H9 (cell line): ENCODE data around the gene HS6ST3. TPM values are rescaled to one million over a fixed set of nuclear protein-coding genes. Genes with fewer than 3 reads are reported as not detected.

Source experiments
- DNase-seq: peaks from one replicate; pipeline ENCODE4 v3.0.0-alpha.2; 2017
- H2AFZ ChIP-seq: one replicate; pipeline ENCODE4 v1.6.1; 2013; ENCODE audit warnings: mild to moderate bottlenecking, low read length, control low read depth, moderate library complexity
- H2AK5ac ChIP-seq: 2 replicates; pipeline ENCODE4 v1.6.1; 2013; ENCODE audit warnings: low read length, control low read depth, mixed read lengths; ENCODE audit not compliant: insufficient read length
- H2BK120ac ChIP-seq: one replicate; pipeline ENCODE4 v1.6.1; 2013; ENCODE audit warnings: low read depth, mild to moderate bottlenecking, low read length, control low read depth, inconsistent platforms; ENCODE audit not compliant: poor library complexity, severe bottlenecking
- H2BK12ac ChIP-seq: 2 replicates; pipeline ENCODE4 v1.6.1; 2013; ENCODE audit warnings: low read length, control low read depth, mixed read lengths, low read depth; ENCODE audit not compliant: insufficient read length
- H2BK15ac ChIP-seq: 2 replicates; pipeline ENCODE4 v1.6.1; 2013; ENCODE audit warnings: low read depth, low read length, control low read depth
- H2BK20ac ChIP-seq: one replicate; pipeline ENCODE4 v1.6.1; 2013; ENCODE audit warnings: low read depth, mild to moderate bottlenecking, low read length, control low read depth, inconsistent platforms; ENCODE audit not compliant: poor library complexity, severe bottlenecking
- H2BK5ac ChIP-seq: 2 replicates; pipeline ENCODE4 v1.6.1; 2013; ENCODE audit warnings: low read length, control low read depth, mixed read lengths; ENCODE audit not compliant: insufficient read length
- H3K14ac ChIP-seq: 2 replicates; pipeline ENCODE4 v1.6.1; 2013; ENCODE audit warnings: low read length, control low read depth; ENCODE audit not compliant: insufficient read depth
- H3K18ac ChIP-seq: 2 replicates; pipeline ENCODE4 v1.6.1; 2013; ENCODE audit warnings: low read depth, mild to moderate bottlenecking, mixed read lengths, low read length, control low read depth; ENCODE audit not compliant: insufficient read length
- H3K23ac ChIP-seq: 2 replicates; pipeline ENCODE4 v1.6.1; 2013; ENCODE audit warnings: low read length, control low read depth, mixed read lengths, low read depth; ENCODE audit not compliant: insufficient read length
- H3K23me2 ChIP-seq: 2 replicates; pipeline ENCODE4 v1.6.1; 2013; ENCODE audit warnings: low read depth, mild to moderate bottlenecking, mixed read lengths, low read length, control low read depth; ENCODE audit not compliant: insufficient read length, poor library complexity, severe bottlenecking
- H3K27ac ChIP-seq: 2 replicates; pipeline ENCODE4 v1.5.1; 2013; ENCODE audit warnings: low read length, control low read depth, mixed read lengths, low read depth; ENCODE audit not compliant: insufficient read length
- H3K27me3 ChIP-seq: 2 replicates; pipeline ENCODE4 v1.6.1; 2013; ENCODE audit warnings: low read length, control low read depth, inconsistent platforms; ENCODE audit not compliant: insufficient read depth
- H3K4ac ChIP-seq: 2 replicates; pipeline ENCODE4 v1.6.1; 2013; ENCODE audit warnings: low read depth, mild to moderate bottlenecking, control low read depth, inconsistent platforms, low read length, moderate library complexity
- H3K4me1 ChIP-seq: 2 replicates; pipeline ENCODE4 v1.6.1; 2013; ENCODE audit warnings: low read length, control low read depth, inconsistent platforms; ENCODE audit not compliant: insufficient read depth
- H3K4me2 ChIP-seq: 2 replicates; pipeline ENCODE4 v1.6.1; 2013; ENCODE audit warnings: low read length, control low read depth, mixed read lengths; ENCODE audit not compliant: insufficient read length, insufficient read depth
- H3K56ac ChIP-seq: 2 replicates; pipeline ENCODE4 v1.6.1; 2013; ENCODE audit warnings: low read depth, mild to moderate bottlenecking, mixed read lengths, low read length, control low read depth; ENCODE audit not compliant: insufficient read length
- H3K79me1 ChIP-seq: 2 replicates; pipeline ENCODE4 v1.6.1; 2013; ENCODE audit warnings: low read depth, mild to moderate bottlenecking, moderate library complexity, low read length, control low read depth, inconsistent platforms; ENCODE audit not compliant: insufficient read depth, poor library complexity, severe bottlenecking
- H3K79me2 ChIP-seq: 2 replicates; pipeline ENCODE4 v1.6.1; 2013; ENCODE audit warnings: low read length, control low read depth, inconsistent platforms; ENCODE audit not compliant: insufficient read depth
- H3K9ac ChIP-seq: 2 replicates; pipeline ENCODE4 v1.6.1; 2013; ENCODE audit warnings: low read length, control low read depth, mixed read lengths; ENCODE audit not compliant: insufficient read length; ENCODE audit errors: extremely low read depth
- H3K9me3 ChIP-seq: one replicate; pipeline ENCODE4 v1.6.1; 2013; ENCODE audit warnings: low read depth, low read length, inconsistent platforms; ENCODE audit not compliant: control insufficient read depth
- H3T11ph ChIP-seq: one replicate; pipeline ENCODE4 v1.6.1; 2013; ENCODE audit warnings: mild to moderate bottlenecking, low read length, control low read depth, inconsistent platforms
- H4K20me1 ChIP-seq: one replicate; pipeline ENCODE4 v1.6.1; 2013; ENCODE audit not compliant: control insufficient read depth, insufficient read length, insufficient read depth
- H4K5ac ChIP-seq: 2 replicates; pipeline ENCODE4 v1.6.1; 2013; ENCODE audit warnings: low read depth, mild to moderate bottlenecking, mixed read lengths, low read length, control low read depth; ENCODE audit not compliant: insufficient read length
- H4K8ac ChIP-seq: replicated peaks from 2 replicates; pipeline ENCODE4 v1.6.1; 2013; ENCODE audit warnings: low read length, control low read depth, mixed read lengths, low read depth; ENCODE audit not compliant: insufficient read length
- H4K91ac ChIP-seq: 2 replicates; pipeline ENCODE4 v1.6.1; 2013; ENCODE audit warnings: low read depth, mild to moderate bottlenecking, moderate library complexity, mixed read lengths, low read length, control low read depth; ENCODE audit not compliant: insufficient read length
- H3K27ac Mint-ChIP-seq, 3 experiments: 2 replicates in 2 of 3; 3 replicates in 1 of 3; pipeline ENCODE4 v1.8.0; 2020 to 2021; ENCODE audit warnings: mixed read lengths in 3 of 3, mild to moderate bottlenecking in 1 of 3, moderate library complexity in 1 of 3
- H3K27me3 Mint-ChIP-seq: 2 replicates; pipeline ENCODE4 v1.8.0; 2021; ENCODE audit warnings: low read depth, mild to moderate bottlenecking, moderate library complexity, mixed read lengths
- H3K36me3 Mint-ChIP-seq, 3 experiments: 2 replicates in 2 of 3; 3 replicates in 1 of 3; pipeline ENCODE4 v1.8.0; 2020 to 2021; ENCODE audit warnings: low read depth in 3 of 3, mixed read lengths in 3 of 3; ENCODE audit not compliant: insufficient read depth in 1 of 3
- H3K4me1 Mint-ChIP-seq, 2 experiments: 2 replicates each; pipeline ENCODE4 v1.8.0; 2020; ENCODE audit warnings: mixed read lengths in 2 of 2
- H3K4me3 Mint-ChIP-seq, 2 experiments: 2 replicates in 1 of 2; 3 replicates in 1 of 2; pipeline ENCODE4 v1.8.0; 2020 to 2021; ENCODE audit warnings: mild to moderate bottlenecking in 2 of 2, mixed read lengths in 2 of 2, moderate library complexity in 1 of 2
- H3K9me3 Mint-ChIP-seq, 2 experiments: 2 replicates in 1 of 2; 3 replicates in 1 of 2; pipeline ENCODE4 v1.8.0; 2020; ENCODE audit warnings: mild to moderate bottlenecking in 2 of 2, mixed read lengths in 2 of 2, moderate library complexity in 1 of 2
- CTCF ChIP-seq: fragments of 200-600 bp; sonication (generic); conservative IDR thresholded peaks from 3 replicates; pipeline ENCODE4 v1.8.0; 2021; ENCODE audit warnings: antibody characterized with exemption, mild to moderate bottlenecking
- WGBS: extraction: QIAGEN DNeasy Blood & Tissue Kit; methylation state at CpG from one replicate; pipeline ENCODE4 v1.1.7; 2013; ENCODE audit warnings: missing lambda C conversion rate, low lambda C conversion rate, mixed read lengths; ENCODE audit not compliant: insufficient read length; ENCODE audit errors: extremely low coverage; 5-methylcytosine and 5-hydroxymethylcytosine counted together
- total RNA-seq: library from RNA; stranded (reverse); gene quantifications from 2 replicates; pipeline ENCODE4 v1.2.1, GENCODE V29; 2021

The HS6ST3 gene
- total RNA-seq, 1 experiment from 2014 or later = 0.44 TPM

- Histone ChIP-seq H3K27me3 (no peaks in the 10 kb centered on the region), H3K23ac (no peak overlapping the region), H3T11ph (no peak overlapping the region), H3K79me1 (no peaks in the 10 kb centered on the region), H3K27ac (no peak overlapping the region), H3K56ac (no peak overlapping the region), H3K79me2 (no peaks in the 10 kb centered on the region), H2BK120ac (no peak overlapping the region), H3K18ac (no peak overlapping the region), H3K14ac (no peak overlapping the region), H2AK5ac (no peak overlapping the region), H4K91ac (no peak overlapping the region), H2BK5ac (no peak overlapping the region), H3K9me3 (no peaks in the 10 kb centered on the region), H3K4me1 (no peaks in the 10 kb centered on the region), H4K8ac (no peak overlapping the region), H3K4ac (no peak overlapping the region), H3K23me2 (no peaks in the 10 kb centered on the region), H2AFZ (no peak overlapping the region), H2BK12ac (no peak overlapping the region), H3K4me2 (no peak overlapping the region), H2BK15ac (no peak overlapping the region), H4K20me1 (no peaks in the 10 kb centered on the region), H3K9ac (no peak overlapping the region), H2BK20ac (no peak overlapping the region), H4K5ac (no peak overlapping the region)
- WGBS = no CpG with 5 or more reads among the region's 2 CpGs
- H3K9me3 Mint-ChIP-seq = no peaks in the 10 kb centered on the region
- no peak overlapping the region for H3K4me3 Mint-ChIP-seq
- no peak for DNase-seq
- H3K27ac Mint-ChIP-seq = no peak overlapping the region
- H3K36me3 Mint-ChIP-seq = no peaks in the 10 kb centered on the region
- H3K27me3 Mint-ChIP-seq = no peaks in the 10 kb centered on the region; the same call in none of the 2 replicates
- no peak for TF ChIP-seq CTCF
- no peaks in the 10 kb centered on the region for H3K4me1 Mint-ChIP-seq
Observed at GRCh38 chr13:96796091-96796633, 706.3 kb downstream of the HS6ST3 start.
